HepG2 (cell line): ENCODE measurements around the gene SP5. TPM values are rescaled to one million over a fixed set of nuclear protein-coding genes. Genes with fewer than 3 reads are reported as not detected.

Experiments used
- ARNT2 ChIP-seq: sonication (generic); formaldehyde crosslinking; IDR thresholded peaks from 2 replicates; pipeline ENCODE4 v1.8.0; 2022; ENCODE audit warnings: mild to moderate bottlenecking, low read depth, missing genetic modification reagents, moderate library complexity
- ATF2 ChIP-seq: sonication (generic); formaldehyde crosslinking; IDR thresholded peaks from 2 replicates; pipeline ENCODE4 v1.4.0; 2020; ENCODE audit warnings: missing genetic modification reagents
- CBX5 ChIP-seq: sonication (generic); formaldehyde crosslinking; IDR thresholded peaks from 2 replicates; pipeline ENCODE4 v1.4.0; 2020; ENCODE audit warnings: missing genetic modification reagents, borderline replicate concordance
- GABPB1 ChIP-seq: IDR thresholded peaks from 2 replicates; pipeline ENCODE4 v1.6.1; 2016; ENCODE audit warnings: mild to moderate bottlenecking, missing genetic modification reagents, moderate library complexity, missing compliant biosample characterization
- HMGXB3 ChIP-seq: sonication (generic); formaldehyde crosslinking; IDR thresholded peaks from 2 replicates; pipeline ENCODE4 v1.4.0; 2020; ENCODE audit warnings: missing genetic modification reagents, borderline replicate concordance
- MAFG ChIP-seq: sonication (generic); formaldehyde crosslinking; IDR thresholded peaks from 2 replicates; pipeline ENCODE4 v1.5.1; 2020; ENCODE audit warnings: mild to moderate bottlenecking, missing genetic modification reagents
- MED1 ChIP-seq: sonication (generic); formaldehyde crosslinking; IDR thresholded peaks from 2 replicates; pipeline ENCODE4 v1.4.0; 2020; ENCODE audit warnings: missing genetic modification reagents
- MEIS2 ChIP-seq: sonication (generic); formaldehyde crosslinking; IDR thresholded peaks from 2 replicates; pipeline ENCODE4 v1.9.0; 2021; ENCODE audit warnings: mild to moderate bottlenecking, missing genetic modification reagents
- NFKB2 ChIP-seq: sonication (generic); formaldehyde crosslinking; IDR thresholded peaks from 2 replicates; pipeline ENCODE4 v1.4.0; 2020; ENCODE audit warnings: missing genetic modification reagents, borderline replicate concordance
- THAP8 ChIP-seq: sonication (generic); formaldehyde crosslinking; IDR thresholded peaks from 2 replicates; pipeline ENCODE4 v1.5.1; 2020; ENCODE audit warnings: missing genetic modification reagents, mild to moderate bottlenecking, borderline replicate concordance
- ZFP82 ChIP-seq: sonication (generic); formaldehyde crosslinking; IDR thresholded peaks from 2 replicates; pipeline ENCODE4 v1.5.1; 2020; ENCODE audit warnings: mild to moderate bottlenecking, missing genetic modification reagents, borderline replicate concordance
- ZNF280B ChIP-seq: sonication (generic); formaldehyde crosslinking; IDR thresholded peaks from 2 replicates; pipeline ENCODE4 v1.5.0; 2020; ENCODE audit warnings: missing genetic modification reagents, mild to moderate bottlenecking, borderline replicate concordance
- ZNF282 ChIP-seq: fragments of 450-650 bp; IDR thresholded peaks from 2 replicates; pipeline ENCODE4 v1.6.1; 2018; ENCODE audit not compliant: partially characterized antibody
- ZNF549 ChIP-seq: sonication (generic); formaldehyde crosslinking; IDR thresholded peaks from 2 replicates; pipeline ENCODE4 v1.5.0; 2020; ENCODE audit warnings: missing genetic modification reagents
- ZNF570 ChIP-seq: sonication (generic); formaldehyde crosslinking; IDR thresholded peaks from 2 replicates; pipeline ENCODE4 v1.4.0; 2020; ENCODE audit warnings: mild to moderate bottlenecking, missing genetic modification reagents, borderline replicate concordance
- ZNF768 ChIP-seq: sonication (generic); formaldehyde crosslinking; IDR thresholded peaks from 2 replicates; pipeline ENCODE4 v1.4.0; 2020; ENCODE audit warnings: missing genetic modification reagents
- ZNF879 ChIP-seq: sonication (generic); formaldehyde crosslinking; IDR thresholded peaks from 2 replicates; pipeline ENCODE4 v1.8.1; 2023; ENCODE audit warnings: missing genetic modification reagents
- ZSCAN9 ChIP-seq: IDR thresholded peaks from 2 replicates; pipeline ENCODE4 v1.6.1; 2016; ENCODE audit warnings: borderline replicate concordance
- polyA plus RNA-seq, 8 experiments: library from polyadenylated mRNA; depleted of rRNA in 3 of 8; stranded (reverse) in 7 of 8; unstranded in 1 of 8; fragments of >200 nt; fragmentation: Illumina TruSeq in 4 of 8; extraction: Trizol in 4 of 8; gene quantifications; 2 replicates each; pipeline versions ENCODE4 v1.2.1 to v1.2.3, GENCODE V29; 2011 to 2016; ENCODE audit warnings: low read depth in 4 of 8, missing spikeins in 1 of 8, mixed read lengths in 1 of 8; ENCODE audit not compliant: insufficient read depth in 1 of 8
- total RNA-seq, 5 experiments: library from RNA; depleted of rRNA; stranded (reverse); fragments of >200 nt; fragmentation: Illumina TruSeq; extraction: Trizol; gene quantifications; 2 replicates each; pipeline ENCODE4 v1.2.3, GENCODE V29; 2016; ENCODE audit warnings: low read depth in 1 of 5

SP5 gene
- total and polyA plus RNA-seq, 2 of the 13 experiments (the other 11 are each of a cell fraction or from before 2014, with no cell fraction given) = 50.8 to 119 TPM

- TF ChIP-seq HMGXB3 (no peak), ZSCAN9 (CRISPR knock-in tag) (no peak), ARNT2 (CRISPR knock-in tag) (no peak), MAFG (CRISPR knock-in tag) (no peak), ZNF280B (CRISPR knock-in tag) (no peak), NFKB2 (CRISPR knock-in tag) (no peak), MEIS2 (CRISPR knock-in tag) (no peak), THAP8 (CRISPR knock-in tag) (no peak), ZNF768 (CRISPR knock-in tag) (no peak), ZNF549 (CRISPR knock-in tag) (no peak), ZNF282 (no peak), ZNF570 (no peak), CBX5 (no peak), ZFP82 (CRISPR knock-in tag) (no peak), ZNF879 (CRISPR knock-in tag) (no peak), GABPB1 (CRISPR knock-in tag) (no peak), ATF2 (CRISPR knock-in tag) (no peak), MED1 (CRISPR knock-in tag) (no peak)
Measured at GRCh38 chr2:170710609-170710979, 4.5 kb upstream of the SP5 start (continued).
